HG03064 (cell line): Measurements from ENCODE around the gene IL25.
"Not testable (repeated sequence)": the region's sequence is repeated elsewhere in the genome, so short reads cannot be mapped to it uniquely, and the experiment has no call there.

ENCODE experiments used
- ATAC-seq: cut with Tn5 transposase; IDR thresholded peaks from one replicate; pipeline ENCODE4 v1.9.1; 2021; ENCODE audit warnings: low read depth; ENCODE audit not compliant: unreplicated experiment

Gene IL25

GRCh38 chr14:23372509-23372908, at the start of gene IL25:
TSS of gene IL25 (plus strand) at chr14:23372809.
- no peak for ATAC-seq

- no peak for ATAC-seq
Measured at GRCh38 chr14:23323838-23324454, 48.7 kb upstream of the IL25 start.

GRCh38 chr14:23324455-23324846, 48.2 kb upstream of the IL25 start:
- no peak for ATAC-seq

GRCh38 chr14:23324993-23325392, 47.6 kb upstream of the IL25 start:
- no peak for ATAC-seq

GRCh38 chr14:23325746-23326145, 46.9 kb upstream of the IL25 start:
- not testable (repeated sequence) for ATAC-seq

- no peak for ATAC-seq
Measured at GRCh38 chr14:23326491-23327332, 45.9 kb upstream of the IL25 start.

- no peak for ATAC-seq
Measured at GRCh38 chr14:23327947-23328744, 44.5 kb upstream of the IL25 start.

- ATAC-seq = no peak
Measured at GRCh38 chr14:23335623-23336022, 37.0 kb upstream of the IL25 start.

- ATAC-seq = no peak
Measured at GRCh38 chr14:23339506-23340268, 32.9 kb upstream of the IL25 start.

GRCh38 chr14:23344481-23344880, 28.1 kb upstream of the IL25 start:
- no peak for ATAC-seq

GRCh38 chr14:23345987-23346692, 26.5 kb upstream of the IL25 start:
- no peak for ATAC-seq

GRCh38 chr14:23346693-23347405, 25.8 kb upstream of the IL25 start:
- ATAC-seq = no peak

GRCh38 chr14:23347406-23348296, 25.0 kb upstream of the IL25 start:
- ATAC-seq = no peak

- no peak for ATAC-seq
Measured at GRCh38 chr14:23348297-23348655, 24.3 kb upstream of the IL25 start.

GRCh38 chr14:23349156-23349845, 23.3 kb upstream of the IL25 start:
- no peak for ATAC-seq

- ATAC-seq = no peak
Measured at GRCh38 chr14:23351681-23352505, 20.7 kb upstream of the IL25 start.
